CD4-positive, alpha-beta T cell (primary cell): ENCODE data around the gene MPZL2. TPM values are rescaled to one million over a fixed set of nuclear protein-coding genes. Genes with fewer than 3 reads are reported as not detected.

Experiments
- ATAC-seq: fragments of 200-7000 bp; cut with Tn5 transposase; one replicate; pipeline ENCODE4 v1.10.0; 2022; ENCODE audit warnings: mild to moderate bottlenecking; ENCODE audit not compliant: poor library complexity
- CTCF ChIA-PET: fragments of 350-600 bp; sonication (Branson Sonifier 250); formaldehyde crosslinking; loops from one replicate; lab custom pipeline; 2021; ENCODE audit warnings: antibody characterized with exemption, inconsistent platforms; lab: Charles Lee
- POLR2A ChIA-PET: fragments of 350-600 bp; sonication (Branson Sonifier 250); formaldehyde crosslinking; loops from one replicate; lab custom pipeline; 2021; ENCODE audit warnings: antibody characterized with exemption, inconsistent platforms; lab: Charles Lee
- DNase-seq, 14 experiments: peaks; one replicate each; pipeline ENCODE4 v3.0.0-alpha.2; 2013 to 2020; ENCODE audit warnings: mixed read lengths in 2 of 14
- H3K27ac ChIP-seq, 2 donors: one replicate each; pipeline versions ENCODE4 v1.5.1 to v1.7.0; 2013; ENCODE audit warnings: low read length in 2 of 2, low read depth in 1 of 2, mild to moderate bottlenecking in 1 of 2
- H3K27me3 ChIP-seq, 2 experiments: 1 replicate in 1 of 2; 2 replicates in 1 of 2; pipeline versions ENCODE4 v1.6.1 to v1.7.0; 2013; ENCODE audit warnings: low read length in 2 of 2, control low read depth in 1 of 2, mild to moderate bottlenecking in 1 of 2, moderate library complexity in 1 of 2; ENCODE audit not compliant: insufficient read depth in 2 of 2, control insufficient read depth in 1 of 2
- H3K36me3 ChIP-seq: one replicate; pipeline ENCODE4 v1.6.1; 2013; ENCODE audit warnings: low read length, control low read depth; ENCODE audit not compliant: insufficient read depth
- H3K4me1 ChIP-seq: one replicate; pipeline ENCODE4 v1.6.1; 2013; ENCODE audit warnings: low read length, control low read depth; ENCODE audit not compliant: insufficient read depth
- H3K4me3 ChIP-seq: one replicate; pipeline ENCODE4 v1.5.1; 2013; ENCODE audit warnings: mild to moderate bottlenecking, low read length, moderate library complexity
- H3K9me3 ChIP-seq, 2 experiments: 1 replicate in 1 of 2; 2 replicates in 1 of 2; pipeline versions ENCODE4 v1.6.1 to v1.7.0; 2013; ENCODE audit warnings: low read length in 2 of 2, mild to moderate bottlenecking in 2 of 2, control low read depth in 1 of 2, moderate library complexity in 1 of 2; ENCODE audit not compliant: control insufficient read depth in 1 of 2, insufficient read depth in 1 of 2
- H3K27ac Mint-ChIP-seq: one replicate; pipeline ENCODE4 v1.8.0; 2020; ENCODE audit warnings: mixed read lengths
- H3K27me3 Mint-ChIP-seq: one replicate; pipeline ENCODE4 v1.8.0; 2021; ENCODE audit warnings: mixed read lengths
- H3K36me3 Mint-ChIP-seq: one replicate; pipeline ENCODE4 v1.8.0; 2021; ENCODE audit warnings: low read depth, mixed read lengths
- H3K4me1 Mint-ChIP-seq: one replicate; pipeline ENCODE4 v1.8.0; 2021; ENCODE audit warnings: low read depth, mixed read lengths
- H3K4me3 Mint-ChIP-seq: one replicate; pipeline ENCODE4 v1.8.0; 2020; ENCODE audit warnings: mild to moderate bottlenecking, mixed read lengths
- H3K9me3 Mint-ChIP-seq: one replicate; pipeline ENCODE4 v1.8.0; 2020; ENCODE audit warnings: mixed read lengths
- intact Hi-C, 2 experiments: fragments of 100-400 bp; cut with DNase I in 1 of 2; cut with micrococcal nuclease in 1 of 2; formaldehyde crosslinking; loops; one replicate each; pipeline versions ENCODE4 v1.15.1 to v1.9.0; 2023 to 2025; cut with DNase I, micrococcal nuclease
- total RNA-seq, 174 experiments: library from RNA in 2 of 174; stranded (reverse) in 2 of 174; gene quantifications; one replicate each; pipeline ENCODE4 v1.2.3 and lab custom pipeline; 2021 to 2026
- TF ChIP-seq, protein P1 (sequence below): fragments of 200-600 bp; IDR thresholded peaks from one replicate; pipeline ENCODE4 v1.8.0; 2022; ENCODE audit warnings: antibody characterized with exemption, mild to moderate bottlenecking

Gene MPZL2
- total RNA-seq, 2 experiments from 2014 or later = 0.95 to 1.8 TPM

DNA sequence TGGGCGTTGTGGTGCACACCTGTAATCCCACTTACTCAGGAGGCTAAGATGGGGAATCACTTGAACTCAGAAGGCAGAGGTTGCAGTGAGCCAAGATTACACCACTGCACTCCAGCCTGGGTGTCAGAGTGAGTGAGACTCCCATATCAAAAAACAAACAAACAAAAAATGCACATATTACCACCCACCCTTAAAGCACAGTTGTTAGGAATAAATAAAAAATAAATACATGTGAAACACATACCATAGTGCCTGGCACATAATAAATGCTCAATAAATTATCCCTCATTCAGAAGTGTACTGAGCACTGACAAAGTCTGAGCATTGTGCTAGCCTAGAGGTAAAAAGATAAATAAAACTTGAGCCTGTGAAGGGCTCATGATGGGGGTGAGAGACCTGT lies 30.2 kb downstream of the MPZL2 start:
- TF ChIP-seq, protein P1, sequence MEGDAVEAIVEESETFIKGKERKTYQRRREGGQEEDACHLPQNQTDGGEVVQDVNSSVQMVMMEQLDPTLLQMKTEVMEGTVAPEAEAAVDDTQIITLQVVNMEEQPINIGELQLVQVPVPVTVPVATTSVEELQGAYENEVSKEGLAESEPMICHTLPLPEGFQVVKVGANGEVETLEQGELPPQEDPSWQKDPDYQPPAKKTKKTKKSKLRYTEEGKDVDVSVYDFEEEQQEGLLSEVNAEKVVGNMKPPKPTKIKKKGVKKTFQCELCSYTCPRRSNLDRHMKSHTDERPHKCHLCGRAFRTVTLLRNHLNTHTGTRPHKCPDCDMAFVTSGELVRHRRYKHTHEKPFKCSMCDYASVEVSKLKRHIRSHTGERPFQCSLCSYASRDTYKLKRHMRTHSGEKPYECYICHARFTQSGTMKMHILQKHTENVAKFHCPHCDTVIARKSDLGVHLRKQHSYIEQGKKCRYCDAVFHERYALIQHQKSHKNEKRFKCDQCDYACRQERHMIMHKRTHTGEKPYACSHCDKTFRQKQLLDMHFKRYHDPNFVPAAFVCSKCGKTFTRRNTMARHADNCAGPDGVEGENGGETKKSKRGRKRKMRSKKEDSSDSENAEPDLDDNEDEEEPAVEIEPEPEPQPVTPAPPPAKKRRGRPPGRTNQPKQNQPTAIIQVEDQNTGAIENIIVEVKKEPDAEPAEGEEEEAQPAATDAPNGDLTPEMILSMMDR = no peak
- Mint-ChIP-seq H3K4me1 (peaks cover 16% of the 10 kb centered on the region), H3K36me3 (peaks cover 26% of the 10 kb centered on the region), H3K27ac (no peak overlapping the region), H3K4me3 (no peak overlapping the region), H3K9me3 (no peaks in the 10 kb centered on the region), H3K27me3 (no peaks in the 10 kb centered on the region)
- H3K4me3 ChIP-seq = no peak overlapping the region
- peaks cover 26% of the 10 kb centered on the region for H3K4me1 ChIP-seq
- no peaks in the 10 kb centered on the region for H3K9me3 ChIP-seq
- DNase-seq = no peak
- intact Hi-C loops = no loop called here
- no peak overlapping the region for H3K27ac ChIP-seq
- ChIA-PET CTCF (interaction anchor here (1.5 kb wide), 1 partner anchor 36 kb away, joined by 3 read pairs; no protein-coding TSS in a partner anchor), POLR2A (no interaction called here)
- no peak for ATAC-seq
- H3K36me3 ChIP-seq = peaks cover 70% of the 10 kb centered on the region
- H3K27me3 ChIP-seq = no peaks in the 10 kb centered on the region

DNA sequence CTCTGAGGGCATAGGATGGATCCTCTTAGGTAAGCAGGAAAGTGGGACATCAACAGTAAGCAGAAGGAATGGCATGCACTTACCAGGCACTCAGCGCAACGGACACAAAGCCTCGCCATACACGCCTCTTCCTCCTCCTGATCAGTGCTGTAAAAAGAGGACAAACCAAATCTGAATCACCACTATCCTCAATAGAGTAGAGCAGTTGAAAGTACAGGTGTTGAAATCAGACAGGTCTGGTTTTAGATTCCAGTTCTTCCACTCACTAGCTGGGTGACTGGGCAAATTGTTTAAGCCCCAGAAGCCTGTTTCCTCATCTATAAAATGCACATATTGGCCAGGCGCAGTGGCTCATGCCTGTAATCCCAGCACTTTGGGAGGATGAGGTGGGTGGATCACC lies 30.7 kb downstream of the MPZL2 start:
- ATAC-seq = no peak
- Histone ChIP-seq H3K4me3 (no peak overlapping the region), H3K36me3 (peaks cover 67% of the 10 kb centered on the region), H3K9me3 (no peaks in the 10 kb centered on the region), H3K4me1 (peaks cover 26% of the 10 kb centered on the region), H3K27me3 (no peaks in the 10 kb centered on the region), H3K27ac (no peak overlapping the region)
- intact Hi-C loops = no loop called here
- ChIA-PET CTCF (interaction anchor here (0.9 to 1.5 kb wide), 3 partner anchors 18 to 35 kb away, joined by 3 read pairs; no protein-coding TSS in a partner anchor), POLR2A (no interaction called here)
- Mint-ChIP-seq H3K27me3 (no peaks in the 10 kb centered on the region), H3K9me3 (no peaks in the 10 kb centered on the region), H3K36me3 (peaks cover 24% of the 10 kb centered on the region), H3K27ac (no peak overlapping the region), H3K4me3 (no peak overlapping the region), H3K4me1 (peaks cover 11% of the 10 kb centered on the region)
- TF ChIP-seq, protein P1 = no peak
- DNase-seq = no peak

DNA sequence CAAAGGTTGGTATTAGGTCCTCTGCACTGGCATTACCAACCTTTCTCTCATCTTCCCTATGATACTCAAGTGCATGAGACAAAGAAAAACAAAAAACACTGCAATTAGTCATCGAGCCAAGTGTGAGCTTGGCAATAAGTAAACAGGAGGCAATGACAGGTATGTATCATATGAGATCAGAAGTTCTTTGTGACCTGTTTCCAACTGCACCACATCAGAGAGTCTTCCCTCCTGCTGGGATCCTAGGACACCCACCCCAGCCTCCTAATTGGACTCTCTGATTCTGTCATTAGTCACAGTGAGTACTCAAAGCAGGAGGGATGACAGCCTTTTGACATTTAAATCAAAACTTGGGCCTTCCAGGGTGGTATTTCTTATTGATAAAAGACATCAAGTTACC lies 31.4 kb downstream of the MPZL2 start:
- intact Hi-C loops = no loop called here
- peaks cover 29% of the 10 kb centered on the region for H3K4me1 ChIP-seq
- Mint-ChIP-seq H3K4me1 (peaks cover 9% of the 10 kb centered on the region), H3K9me3 (no peaks in the 10 kb centered on the region), H3K4me3 (no peak overlapping the region), H3K27me3 (no peaks in the 10 kb centered on the region), H3K36me3 (peaks cover 23% of the 10 kb centered on the region), H3K27ac (no peak overlapping the region)
- TF ChIP-seq, protein P1 = no peak
- peak; percentile 16 for ATAC-seq
- H3K4me3 ChIP-seq = no peak overlapping the region
- peak in 2 of 14 experiments; percentile 20 to 63 for DNase-seq
- CTCF ChIA-PET = interaction anchor here (0.9 to 1.5 kb wide), 3 partner anchors 19 to 34 kb away, joined by 3 read pairs; no protein-coding TSS in a partner anchor
- peaks cover 64% of the 10 kb centered on the region for H3K36me3 ChIP-seq
- H3K9me3 ChIP-seq = no peaks in the 10 kb centered on the region
- POLR2A ChIA-PET = no interaction called here
- H3K27me3 ChIP-seq = no peaks in the 10 kb centered on the region
- no peak overlapping the region for H3K27ac ChIP-seq
